NCI-H774 (cell line): Measurements from ENCODE around the gene HLA-DRB5.
"Not testable (repeated sequence)": the region's sequence is repeated elsewhere in the genome, so short reads cannot be mapped to it uniquely, and the experiment has no call there.

Experiments used
- DNase-seq: peaks from one replicate; lab custom pipeline; 2025; lab: John Stamatoyannopoulos, UW

HLA-DRB5 gene

DNA sequence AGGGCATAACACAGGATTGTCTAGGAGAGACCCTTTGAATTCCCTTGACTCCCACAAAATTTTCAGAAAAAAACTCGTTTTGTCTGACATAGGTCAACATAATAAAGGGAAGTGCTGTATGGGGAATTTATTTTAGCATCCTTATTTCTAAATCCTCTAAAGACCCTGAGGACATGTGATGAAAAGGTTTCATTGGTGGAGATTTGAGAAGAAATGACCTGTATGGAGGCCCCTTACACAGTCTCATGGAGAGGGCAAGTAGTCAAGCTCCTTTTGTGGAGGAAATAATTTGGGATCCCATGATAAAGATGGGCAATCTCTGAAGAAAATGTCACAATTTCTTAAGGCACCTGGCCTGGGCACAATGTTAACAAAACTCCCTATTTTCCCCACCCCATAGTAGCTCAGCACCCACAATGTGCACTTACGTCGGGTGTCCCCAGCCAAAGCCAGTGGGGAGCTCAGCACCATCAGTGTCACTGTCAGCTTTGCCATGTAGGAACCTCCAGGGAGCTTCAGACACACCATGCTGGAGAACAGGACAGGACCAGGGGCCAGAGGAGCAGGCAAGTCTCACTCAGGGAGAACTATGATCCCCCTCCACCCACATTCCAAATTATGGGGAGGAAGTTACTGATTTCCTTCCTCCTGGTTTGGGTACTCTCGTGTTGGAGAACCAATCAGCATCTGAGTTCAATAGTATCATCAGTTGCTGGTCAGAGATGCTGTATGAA is at the start of gene HLA-DRB5:
Gene HLA-DRB5, minus strand, starts transcription at position 591 of the 734 bp plus-strand sequence. Its CDS starts 63 bp downstream, at position 528.
- no peak for DNase-seq

DNA sequence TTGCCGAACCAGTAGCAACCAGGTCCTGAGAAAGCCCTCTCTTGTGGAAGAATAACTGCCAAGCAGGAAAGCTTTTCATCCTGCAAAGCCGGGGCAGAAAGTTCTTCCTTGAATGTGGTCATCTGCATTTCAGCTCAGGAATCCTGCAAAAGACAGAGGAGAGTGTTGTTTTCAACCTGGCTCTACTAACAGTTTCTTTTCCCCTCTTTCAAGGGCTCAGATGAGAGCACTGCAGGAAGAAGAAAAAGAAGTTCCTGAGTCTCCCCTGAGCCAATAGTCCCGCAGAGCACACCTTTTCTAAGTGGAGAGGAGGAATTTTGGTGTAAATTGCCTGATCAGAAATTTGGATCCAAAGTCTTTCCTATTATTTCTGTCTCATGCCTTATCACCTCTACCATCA is 48.9 kb upstream of the HLA-DRB5 start:
- DNase-seq, result no peak

DNA sequence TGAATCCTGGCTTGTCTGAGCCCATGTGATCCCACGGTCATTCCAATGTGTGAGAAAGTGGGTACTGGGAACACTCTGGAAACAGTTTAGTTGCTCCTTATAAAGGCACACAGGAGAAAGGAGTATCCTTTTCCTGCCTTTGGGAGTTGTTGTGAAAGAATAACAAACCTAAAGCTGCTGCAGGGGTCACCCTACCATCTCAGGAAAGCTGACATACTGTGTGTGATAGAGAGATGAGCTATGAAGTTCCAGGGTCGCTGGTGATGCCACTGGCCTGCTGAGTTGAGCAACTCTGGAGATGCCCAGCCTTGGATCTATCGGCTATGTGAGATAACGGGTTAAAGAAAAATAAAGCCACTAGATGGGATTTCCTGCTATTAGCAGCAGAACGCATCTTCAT is 47.4 kb upstream of the HLA-DRB5 start:
- DNase-seq, result not testable (repeated sequence)

DNA sequence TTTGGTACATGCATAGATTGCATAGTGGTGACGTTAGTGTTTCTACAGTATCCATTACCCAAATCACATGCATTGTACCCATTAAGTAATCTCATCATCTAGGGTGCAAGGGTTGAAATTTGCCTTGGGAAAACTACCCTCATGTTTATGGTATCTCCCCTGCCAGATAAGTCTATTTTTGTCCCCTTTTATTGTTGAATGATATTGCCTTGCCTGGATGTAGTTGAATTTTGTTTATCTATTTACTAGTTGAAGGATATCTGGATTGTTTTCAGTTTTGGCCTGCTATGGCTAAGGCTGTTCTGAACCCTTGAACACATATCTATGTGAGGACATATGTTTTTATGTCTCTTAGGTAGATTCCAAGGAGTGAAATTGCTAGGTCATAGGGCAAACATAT is 46.2 kb upstream of the HLA-DRB5 start:
- no peak for DNase-seq

DNA sequence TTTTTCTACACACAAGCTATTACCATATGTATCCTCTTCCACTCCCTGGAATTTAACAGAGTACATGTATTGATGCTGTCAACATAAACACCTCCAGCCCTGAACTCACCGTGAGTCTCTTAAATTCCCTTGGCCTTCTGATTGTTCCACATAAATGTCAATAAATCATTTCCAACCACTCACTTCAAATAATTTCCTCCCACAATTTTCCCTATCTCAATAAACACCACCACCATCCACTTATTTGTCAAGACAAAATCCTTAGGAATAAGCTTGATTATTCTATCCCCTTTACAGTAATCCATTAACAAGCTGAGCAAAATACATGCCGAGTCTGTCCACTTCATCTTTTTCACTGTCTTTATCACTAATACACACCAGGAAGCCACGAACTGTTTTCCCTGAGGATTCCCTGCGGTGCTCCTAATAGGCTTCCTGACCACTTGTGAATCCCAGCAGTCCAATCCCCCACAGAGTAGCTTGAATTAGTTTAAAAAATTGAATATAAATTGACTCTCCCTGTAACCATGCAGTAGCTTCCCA is 40.3 kb upstream of the HLA-DRB5 start:
- DNase-seq, result no peak

DNA sequence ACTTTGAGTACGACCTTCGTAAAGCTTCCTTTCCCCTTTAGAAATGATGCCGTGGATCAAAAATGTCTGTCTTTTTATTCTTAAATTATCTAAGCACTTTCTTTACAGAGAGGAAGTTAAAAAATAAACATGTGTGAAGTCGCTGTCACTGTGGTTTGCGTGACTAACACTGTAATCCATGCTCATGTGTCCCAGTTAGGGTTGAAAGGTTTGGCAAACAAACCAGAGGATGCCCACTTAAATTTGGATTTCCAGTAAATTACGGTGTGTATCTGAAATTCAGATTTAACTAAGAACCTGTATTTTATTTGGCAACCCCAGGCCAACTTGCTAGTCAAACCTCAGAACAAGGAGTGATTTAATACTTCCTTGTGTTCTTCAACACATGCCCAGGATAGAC is 38.5 kb upstream of the HLA-DRB5 start:
- no peak for DNase-seq

DNA sequence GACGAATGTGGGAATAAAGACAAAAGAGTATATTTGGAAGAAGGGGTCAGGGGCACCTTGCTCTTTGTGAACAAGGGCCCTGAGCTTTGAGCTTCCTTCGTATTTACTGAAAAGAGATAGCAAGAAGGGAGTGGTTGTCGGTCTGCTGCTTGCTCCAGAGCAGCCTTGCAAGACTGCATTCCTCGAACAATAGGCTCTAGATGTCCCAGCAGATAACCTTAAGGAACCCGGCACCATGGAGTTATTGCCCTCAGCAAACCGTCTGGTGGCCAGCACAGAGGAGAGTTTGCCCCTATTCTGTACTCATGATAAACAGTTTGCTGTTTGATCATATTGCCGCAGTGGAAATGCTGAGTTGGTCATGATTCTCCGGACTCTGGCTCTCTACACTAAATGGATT is 36.9 kb upstream of the HLA-DRB5 start:
- DNase-seq, result no peak

DNA sequence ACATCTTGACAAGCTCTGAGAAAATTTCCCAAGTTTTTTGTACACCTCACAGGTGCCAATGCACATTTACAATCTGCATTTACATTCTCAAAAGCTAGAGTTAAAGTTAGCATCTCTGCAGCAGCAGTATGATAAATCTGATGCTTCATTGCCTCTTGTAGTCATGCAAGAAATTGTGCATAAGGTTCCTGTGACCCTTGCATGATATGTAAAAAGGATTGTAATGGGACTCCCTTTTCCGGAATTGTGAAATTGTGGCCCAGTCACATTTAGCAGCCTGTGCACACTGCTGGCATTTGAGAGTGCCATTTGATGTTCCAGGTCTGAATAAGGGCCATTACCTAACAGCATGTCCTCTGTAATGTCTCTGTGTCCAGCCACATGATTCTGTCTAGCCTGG is 35.4 kb upstream of the HLA-DRB5 start:
- DNase-seq, result no peak

DNA sequence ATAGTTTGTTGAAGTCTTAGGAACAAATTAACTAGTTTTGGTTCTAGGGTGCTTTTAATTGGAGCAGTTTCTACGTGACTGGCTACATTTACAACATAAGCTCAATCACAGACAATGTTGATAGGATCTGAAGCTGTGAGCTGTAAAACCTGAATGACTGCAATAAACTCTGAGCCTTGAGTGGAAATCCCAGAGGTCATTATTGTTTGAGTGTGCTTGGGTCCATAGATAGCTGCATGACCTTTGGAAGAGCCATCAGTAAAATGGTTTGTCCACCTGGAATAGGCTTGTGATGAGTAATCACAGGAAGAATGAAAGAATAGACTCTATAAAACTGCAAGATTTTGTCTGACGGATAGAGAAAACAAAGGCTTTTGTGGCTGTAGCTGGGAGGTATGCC is 32.9 kb upstream of the HLA-DRB5 start:
- no peak for DNase-seq

DNA sequence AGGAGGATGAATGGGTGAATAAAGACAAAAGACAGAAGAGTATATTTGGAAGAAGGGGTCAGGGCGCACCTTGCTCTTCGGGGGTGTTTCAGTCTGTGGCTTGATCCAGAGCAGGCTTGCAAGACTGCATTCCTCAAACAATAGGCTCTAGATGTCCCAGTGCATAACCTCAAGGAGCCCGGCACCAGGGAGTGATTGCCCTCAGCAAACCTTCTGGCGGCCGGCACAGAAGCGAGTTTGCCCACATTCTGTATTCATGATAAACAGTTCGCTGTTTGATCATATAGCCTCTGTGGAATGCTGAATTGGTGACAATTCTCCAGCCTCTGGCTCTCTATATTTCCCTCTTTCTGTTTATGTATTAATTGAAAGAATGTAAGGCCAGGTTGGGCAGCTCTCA is 29.7 kb upstream of the HLA-DRB5 start:
- no peak for DNase-seq

DNA sequence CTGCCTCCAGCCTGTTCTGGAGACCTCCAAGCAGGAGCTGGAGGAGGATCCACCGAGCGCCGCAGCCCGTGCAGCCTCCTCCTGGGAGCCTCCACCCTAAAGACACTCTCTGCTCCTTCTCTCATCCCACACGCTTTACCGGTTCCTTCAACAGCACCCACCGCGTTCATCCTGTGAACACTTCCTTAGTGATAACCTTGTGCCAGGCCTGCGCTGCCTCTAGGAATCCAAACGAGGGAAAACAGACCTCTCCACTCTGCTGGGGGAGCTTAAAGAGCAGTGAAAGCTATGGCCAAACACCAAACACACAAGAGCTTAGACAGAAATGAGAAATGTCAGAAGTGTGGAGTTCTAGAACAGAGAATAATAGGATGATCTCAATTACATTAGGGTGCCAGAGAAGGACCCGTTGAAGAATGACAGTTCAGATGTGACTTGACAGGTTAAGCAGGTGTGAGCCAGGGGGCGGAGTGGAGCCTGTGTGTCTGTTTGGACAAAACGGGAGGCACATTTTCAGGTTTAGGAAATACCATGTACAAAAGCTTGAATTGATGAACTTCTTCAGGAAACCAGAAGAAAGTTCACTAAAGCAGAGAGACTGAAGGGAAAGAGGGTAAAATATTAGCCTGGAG is 28.5 kb upstream of the HLA-DRB5 start:
- DNase-seq, result no peak

DNA sequence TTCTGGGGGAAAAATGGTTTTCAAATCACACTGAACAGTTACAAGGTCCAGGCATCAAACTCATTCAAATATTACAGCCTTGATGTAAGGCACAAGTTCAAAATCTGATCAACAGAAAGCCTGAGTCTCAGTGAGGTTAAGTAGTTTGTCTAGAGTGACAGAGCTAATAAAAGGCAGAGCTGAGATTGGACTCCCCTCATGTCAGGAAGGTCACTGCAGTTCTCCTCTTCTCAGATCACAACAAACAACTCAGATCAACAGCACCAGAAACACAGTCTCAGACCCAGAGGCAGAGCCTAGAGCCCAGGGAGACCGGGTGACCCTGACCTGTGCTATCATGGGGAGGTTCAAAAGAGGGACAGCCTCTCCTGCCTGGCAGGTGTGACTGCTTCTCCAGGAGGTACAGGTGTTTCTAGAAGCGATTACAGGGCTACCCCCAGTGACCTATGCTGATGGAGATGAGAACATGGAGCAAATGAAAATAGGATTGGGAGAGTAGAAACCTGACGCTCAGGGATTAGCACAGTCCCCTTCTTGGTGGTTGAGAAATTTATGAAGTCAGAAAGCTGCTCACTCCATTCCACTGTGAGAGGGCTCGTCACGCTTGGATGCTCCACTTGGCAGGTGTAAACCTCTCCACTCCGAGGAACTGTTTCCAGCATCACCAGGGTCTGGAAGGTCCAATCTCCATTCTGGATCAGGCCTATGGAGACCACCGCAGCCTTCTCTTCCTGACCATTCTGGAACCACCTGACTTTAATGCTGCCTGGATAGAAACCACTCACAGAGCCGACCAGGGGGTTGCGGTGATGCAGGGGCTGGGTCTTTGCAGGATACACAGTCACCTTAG is 24.3 kb upstream of the HLA-DRB5 start:
- DNase-seq, result no peak

DNA sequence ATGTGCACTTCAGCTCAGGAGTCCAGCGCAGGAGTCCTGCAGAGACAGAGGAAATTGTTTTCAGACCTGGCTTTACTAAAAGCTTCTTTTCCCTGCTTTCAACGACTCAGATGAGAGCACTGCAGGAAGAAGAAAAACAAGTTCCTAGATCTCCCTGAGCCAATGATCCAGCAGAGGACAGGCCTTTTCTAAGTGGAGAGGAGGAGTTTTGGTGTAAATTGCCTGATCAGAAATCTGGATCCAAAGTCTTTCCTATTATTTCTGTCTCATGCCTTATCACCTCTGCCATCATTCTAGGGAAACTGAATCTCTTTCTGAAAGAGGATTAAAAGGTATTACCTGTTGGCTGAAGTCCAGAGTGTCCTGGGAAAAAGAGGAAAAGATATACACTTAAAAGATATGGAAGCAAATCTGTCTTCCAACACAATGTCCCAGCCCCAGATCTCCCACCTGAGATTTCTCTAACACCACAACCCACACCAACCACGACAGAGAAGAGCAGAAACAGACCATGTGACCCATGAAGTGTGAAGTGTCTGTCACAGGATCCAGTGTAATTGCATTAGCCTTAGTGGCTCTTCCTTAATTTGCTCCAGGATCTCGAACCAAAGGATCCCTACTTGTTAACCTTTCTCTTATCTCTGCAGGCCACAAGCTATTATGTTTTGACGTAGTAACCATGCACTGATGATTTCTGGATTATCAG is 23.1 kb upstream of the HLA-DRB5 start:
- no peak for DNase-seq

DNA sequence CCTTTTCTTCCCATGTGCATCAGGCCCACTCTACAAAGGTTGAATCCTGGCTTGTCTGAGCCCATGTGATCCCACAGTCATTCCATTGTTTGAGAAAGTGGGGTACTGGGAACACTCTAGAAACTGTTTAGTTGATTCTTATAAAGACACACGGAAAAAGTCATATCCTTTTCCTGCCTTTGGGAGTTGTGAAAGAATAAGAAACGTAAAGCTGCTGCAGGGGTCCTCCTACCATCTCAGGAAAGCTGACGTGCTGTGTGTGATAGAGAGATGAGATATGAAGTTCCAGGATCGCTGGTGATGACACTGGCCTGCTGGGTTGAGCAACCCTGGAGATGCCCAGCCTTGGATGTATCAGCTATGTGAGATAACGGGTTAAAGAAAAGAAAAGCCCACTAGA is 21.3 kb upstream of the HLA-DRB5 start:
- no peak for DNase-seq

DNA sequence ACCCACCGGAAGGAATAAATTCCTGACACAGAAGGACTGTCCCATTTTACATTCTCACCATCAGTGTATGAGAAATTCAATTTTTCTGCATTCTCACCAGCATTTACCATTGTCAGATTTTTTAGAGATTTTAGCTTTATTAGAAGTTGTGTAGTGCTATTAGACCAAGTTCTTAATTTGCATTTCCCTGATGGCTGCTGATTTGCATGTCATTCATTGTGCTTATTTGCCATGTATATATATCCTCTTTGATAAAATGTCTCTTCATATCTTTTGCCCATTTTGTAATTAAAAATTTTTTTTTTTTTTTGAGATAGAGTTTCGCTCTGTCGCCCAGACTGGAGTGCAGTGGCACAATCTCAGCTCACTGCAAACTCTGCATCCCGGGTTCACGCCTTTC is 9.8 kb upstream of the HLA-DRB5 start:
- DNase-seq, result no peak

DNA sequence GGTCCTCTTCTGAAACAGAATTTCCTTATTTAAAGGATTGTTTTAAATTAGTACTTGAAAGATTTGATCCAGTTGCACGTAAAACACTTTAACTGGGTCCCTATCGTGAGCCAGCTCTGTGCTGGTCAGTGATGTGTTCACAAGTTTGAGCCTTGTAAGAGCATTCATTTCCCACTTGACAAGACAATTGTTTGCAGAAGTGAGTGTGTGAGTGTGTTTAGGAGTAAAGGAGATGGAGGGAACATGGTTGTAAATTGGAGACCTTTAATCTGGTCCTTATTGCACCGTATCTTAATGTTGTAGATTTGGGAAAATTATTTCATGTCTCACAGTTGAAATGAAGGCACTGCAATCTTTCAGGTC is 325 bp upstream of the HLA-DRB5 start:
- DNase-seq, result not testable (repeated sequence)

DNA sequence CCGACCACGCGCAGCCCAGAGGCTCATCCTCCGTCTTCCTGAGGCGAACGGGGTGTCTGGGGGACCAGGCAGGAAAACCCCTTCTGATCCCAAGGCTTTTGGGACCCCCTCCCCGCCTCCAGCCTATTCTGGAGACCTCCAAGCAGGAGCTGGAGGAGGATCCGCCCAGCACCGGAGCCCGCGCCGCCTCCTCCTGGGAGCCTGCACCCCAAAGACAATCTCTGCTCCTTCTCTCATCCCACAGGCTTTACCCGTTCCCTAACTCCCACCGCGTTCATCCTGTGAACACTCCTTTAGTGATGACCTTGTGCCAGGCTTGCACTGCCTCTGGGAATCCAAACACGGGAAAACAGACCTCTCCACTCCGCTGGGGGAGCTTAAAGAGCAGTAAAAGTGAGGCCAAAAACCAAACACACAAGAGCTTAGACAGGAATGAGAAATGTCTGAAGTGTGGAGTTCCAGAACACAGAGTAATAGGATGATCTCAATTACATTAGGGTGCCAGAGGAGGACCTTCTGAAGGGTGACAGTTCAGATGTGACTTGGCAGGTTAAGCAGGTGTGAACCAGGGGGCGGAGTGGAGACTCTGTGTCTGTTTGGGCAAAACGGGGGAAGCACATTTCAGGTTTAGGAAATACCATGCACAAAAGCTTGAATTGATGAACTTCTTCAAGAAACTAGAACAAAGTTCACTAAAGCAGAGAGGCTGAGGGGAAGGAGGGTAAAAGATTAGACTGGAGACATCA is 7.6 kb downstream of the HLA-DRB5 start:
- DNase-seq, result no peak

DNA sequence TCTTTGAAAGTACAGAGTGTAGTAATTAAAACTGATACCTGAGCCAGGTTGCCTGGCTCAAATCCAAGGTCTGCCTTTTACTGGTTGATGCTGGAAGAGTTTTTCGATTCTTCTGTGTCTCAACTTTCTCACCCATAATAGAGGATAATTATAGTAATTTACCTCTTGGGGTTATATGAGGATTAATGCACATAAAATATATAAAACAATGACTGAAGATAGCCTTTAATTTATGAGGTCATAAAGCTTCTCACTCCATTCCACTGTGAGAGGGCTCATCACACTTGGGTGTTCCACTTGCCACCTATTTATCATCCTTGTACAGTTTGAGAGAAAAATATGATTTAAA is 10.2 kb downstream of the HLA-DRB5 start:
- no peak for DNase-seq

DNA sequence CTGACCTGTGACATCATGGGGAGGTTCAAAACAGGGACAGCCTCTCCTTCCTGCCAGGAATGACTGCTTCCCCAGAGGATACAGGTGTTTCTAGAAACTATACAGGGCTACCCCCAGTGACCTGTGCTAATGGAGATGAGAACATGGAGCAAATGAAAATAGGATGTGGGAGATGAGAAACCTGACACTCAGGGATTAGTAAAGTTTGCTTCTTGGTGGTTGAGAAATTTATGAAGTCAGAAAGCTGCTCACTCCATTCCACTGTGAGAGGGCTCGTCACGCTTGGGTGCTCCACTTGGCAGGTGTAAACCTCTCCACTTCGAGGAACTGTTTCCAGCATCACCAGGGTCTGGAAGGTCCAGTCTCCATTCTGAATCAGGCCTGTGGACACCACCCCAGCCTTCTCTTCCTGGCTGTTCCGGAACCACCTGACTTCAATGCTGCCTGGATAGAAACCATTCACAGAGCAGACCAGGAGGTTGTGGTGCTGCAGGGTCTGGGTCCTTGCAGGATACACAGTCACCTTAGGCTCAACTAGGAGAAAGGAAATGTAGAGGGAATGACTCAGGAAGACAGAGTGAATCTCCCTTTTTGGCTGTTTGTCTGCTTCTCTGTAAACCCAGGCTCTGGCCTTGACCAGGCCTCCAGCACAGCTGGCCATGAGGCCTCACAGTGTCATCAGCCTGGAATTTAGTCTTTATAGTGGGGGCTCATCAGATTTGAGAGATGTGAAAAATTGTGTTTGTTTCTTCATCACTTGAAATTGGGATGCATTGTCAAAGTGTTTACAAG is 10.8 kb downstream of the HLA-DRB5 start:
- no peak for DNase-seq

DNA sequence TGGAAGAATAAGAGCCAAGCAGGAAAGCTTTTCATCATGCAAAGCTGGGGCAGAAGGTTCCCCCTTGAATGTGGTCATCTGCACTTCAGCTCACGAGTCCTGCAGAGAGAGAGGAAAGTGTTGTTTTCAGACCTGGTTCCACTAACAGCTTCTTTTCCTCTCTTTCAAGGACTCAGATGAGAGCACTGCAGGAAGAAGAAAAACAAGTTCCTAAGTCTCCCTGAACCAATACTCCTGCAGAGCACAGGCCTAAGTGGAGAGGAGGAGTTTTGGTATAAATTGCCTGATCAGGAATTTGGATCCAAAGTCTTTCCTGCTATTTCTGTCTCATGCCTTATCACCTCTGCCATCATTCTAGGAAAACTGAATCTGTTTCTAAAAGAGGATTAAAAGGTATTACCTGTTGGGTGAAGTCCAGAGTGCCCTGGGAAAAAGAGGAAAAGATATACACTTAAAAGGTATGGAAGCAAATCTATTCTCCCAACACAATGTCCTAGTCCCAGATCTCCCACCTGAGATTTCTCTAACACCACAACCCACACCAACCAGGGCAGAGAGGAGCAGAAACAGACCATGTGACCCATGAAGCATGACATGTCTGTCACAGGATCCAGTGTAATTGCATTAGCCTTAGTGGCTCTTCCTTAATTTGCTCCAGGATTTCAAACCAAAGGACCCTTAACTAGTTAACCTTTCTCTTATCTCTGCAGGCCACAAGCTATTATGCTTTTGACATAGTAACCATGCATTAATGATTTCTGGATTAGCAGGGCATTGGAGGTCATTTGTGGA is 12.2 kb downstream of the HLA-DRB5 start:
- no peak for DNase-seq
